Motor neuron (in vitro differentiated cells): Measurements from ENCODE around the gene ALKBH5. TPM values are rescaled to one million over a fixed set of nuclear protein-coding genes. Genes with fewer than 3 reads are reported as not detected.

Experiments
- ATAC-seq, 8 experiments: fragments of 200-7000 bp; cut with Tn5 transposase; replicated peaks in 6 of 8; 2 replicates each; pipeline ENCODE4 v1.8.0; 2021; ENCODE audit warnings: mild to moderate bottlenecking in 8 of 8, moderate library complexity in 8 of 8
- H3K27ac ChIP-seq, 2 donors: fragments of 250-450 bp; sonication (Bioruptor Pico); 2 replicates each; pipeline ENCODE4 v1.9.0; 2021; ENCODE audit warnings: antibody characterized with exemption in 2 of 2, mild to moderate bottlenecking in 2 of 2, moderate library complexity in 1 of 2
- H3K4me1 ChIP-seq, 2 donors: fragments of 250-450 bp; sonication (Bioruptor Pico); replicated peaks in 1 of 2; 2 replicates each; pipeline ENCODE4 v1.6.1; 2021; ENCODE audit warnings: antibody characterized with exemption in 2 of 2, mild to moderate bottlenecking in 2 of 2, moderate library complexity in 1 of 2
- H3K4me3 ChIP-seq, 5 donors: fragments of 250-450 bp; sonication (Bioruptor Pico); 2 replicates each; pipeline ENCODE4 v1.9.0; 2021; ENCODE audit warnings: antibody characterized with exemption in 5 of 5, mild to moderate bottlenecking in 5 of 5, moderate library complexity in 4 of 5
- WGBS, 10 experiments: fragments of 450-650 bp; shearing (Covaris generic); methylation state at CpG; one replicate each; pipeline ENCODE4 v1.0.0; 2022; 5-methylcytosine and 5-hydroxymethylcytosine counted together
- in situ Hi-C, 9 experiments: fragments of 400-800 bp; cut with MboI; loops; one replicate each; pipeline ENCODE4 v1.15.0; 2021; ENCODE audit warnings: low sequenced_read_pairs in 9 of 9, low pct_unique_long_range_greater_than_20kb in 2 of 9; ENCODE audit not compliant: unreplicated experiment in 9 of 9
- total RNA-seq, 8 experiments: library from RNA; unstranded; fragments of 300-600 nt; gene quantifications; 2 replicates each; pipeline versions ENCODE4 v1.2.3 to v1.2.4, GENCODE V29; 2022

Gene ALKBH5
- total RNA-seq, 8 experiments from 2014 or later = 60.4 to 140 (median 79.8) TPM

DNA sequence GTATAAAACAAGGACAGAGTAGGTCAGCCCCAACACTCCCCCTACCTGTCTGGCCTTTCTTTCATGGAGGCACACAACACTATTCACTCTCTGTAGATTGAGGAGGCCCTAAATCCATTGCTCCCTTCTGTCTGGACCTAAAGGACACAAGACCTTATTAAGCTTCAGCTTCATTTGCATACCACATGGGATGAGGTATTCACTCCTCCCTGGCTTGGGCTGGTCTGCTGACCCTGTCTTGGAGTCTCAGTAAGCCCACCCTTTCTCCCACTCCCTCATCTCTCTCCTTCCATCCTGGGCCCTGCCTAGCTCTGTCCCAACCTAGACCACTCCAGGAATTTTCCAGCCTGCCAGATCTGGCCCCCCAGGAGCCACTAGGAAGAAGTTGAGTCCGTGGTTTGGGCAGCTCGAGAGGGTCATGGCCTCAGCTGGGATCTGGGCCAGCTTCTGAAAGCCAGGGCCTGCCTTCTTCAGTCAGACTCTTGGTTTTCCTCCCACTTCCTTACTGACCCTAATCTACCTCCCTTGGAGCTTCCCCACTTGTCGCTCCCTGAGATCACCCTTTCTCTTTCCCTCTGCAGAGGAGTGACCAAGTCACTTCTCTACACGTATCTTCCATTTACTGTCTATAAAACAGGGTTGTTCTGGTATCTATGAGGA lies 35.3 kb downstream of the ALKBH5 start:
- H3K4me3 ChIP-seq = no peak overlapping the region
- no peak overlapping the region for H3K27ac ChIP-seq
- H3K4me1 ChIP-seq = peaks cover 3 to 4% of the 10 kb centered on the region in 2 donors
- ATAC-seq = peak in 3 of 8 experiments; percentile 4 to 69 (median 53)
- WGBS, 10 experiments = 0 to 100% (median 80%) methylated on average over 1 to 3 of the region's 4 CpGs; no CpG with 5 or more reads in 1 of the 10 experiments
- in situ Hi-C loops = no loop called here

GRCh38 chr17:18224053-18224386 lies 40.4 kb downstream of the ALKBH5 start:
- peak overlapping the region in 1 of 2 donors; percentile 77 for H3K27ac ChIP-seq
- H3K4me3 ChIP-seq = no peak overlapping the region

GRCh38 chr17:18224387-18225120 lies 40.9 kb downstream of the ALKBH5 start:
- Histone ChIP-seq H3K4me1 (peaks cover 20 to 36% of the 10 kb centered on the region in 2 donors), H3K27ac (peak overlapping the region; percentile 7 to 77), H3K4me3 (peak overlapping the region; percentile 38 to 100 (median 76))
- WGBS, 10 experiments = 0 to 42% (median 24%) methylated on average over 2 to 6 of the region's 23 CpGs; no CpG with 5 or more reads in 3 of the 10 experiments
- peak in 6 of 8 experiments; percentile 1 to 26 (median 12) for ATAC-seq
- in situ Hi-C loops = no loop called here

More at GRCh38 chr17:18224053-18224386, 40.4 kb downstream of the ALKBH5 start:
- H3K4me1 ChIP-seq = peaks cover 20 to 31% of the 10 kb centered on the region in 2 donors
- in situ Hi-C loops = no loop called here
- WGBS, 10 experiments = 74 to 100% (median 80%) methylated on average over 1 to 4 of the region's 4 CpGs; no CpG with 5 or more reads in 6 of the 10 experiments
- ATAC-seq = no peak

GRCh38 chr17:18225121-18225641 lies 41.6 kb downstream of the ALKBH5 start, which contains the start of gene LLGL1:
Gene LLGL1, plus strand, starts transcription at chr17:18225635. Its CDS starts 48 bp downstream, at chr17:18225683.
- WGBS, 10 experiments = 0 to 3% (median 0%) methylated on average over 1 to 6 of the region's 60 CpGs; no CpG with 5 or more reads in 6 of the 10 experiments
- peak within 1 kb of the TSS; percentile 28 to 85 for H3K27ac ChIP-seq
- in situ Hi-C loops = no loop called here
- H3K4me3 ChIP-seq = peak within 1 kb of the TSS; percentile 51 to 100 (median 76)
- peaks cover 24 to 43% of the 10 kb centered on the region in 2 donors for H3K4me1 ChIP-seq
- ATAC-seq = peak; percentile 80 to 96 (median 92)

DNA sequence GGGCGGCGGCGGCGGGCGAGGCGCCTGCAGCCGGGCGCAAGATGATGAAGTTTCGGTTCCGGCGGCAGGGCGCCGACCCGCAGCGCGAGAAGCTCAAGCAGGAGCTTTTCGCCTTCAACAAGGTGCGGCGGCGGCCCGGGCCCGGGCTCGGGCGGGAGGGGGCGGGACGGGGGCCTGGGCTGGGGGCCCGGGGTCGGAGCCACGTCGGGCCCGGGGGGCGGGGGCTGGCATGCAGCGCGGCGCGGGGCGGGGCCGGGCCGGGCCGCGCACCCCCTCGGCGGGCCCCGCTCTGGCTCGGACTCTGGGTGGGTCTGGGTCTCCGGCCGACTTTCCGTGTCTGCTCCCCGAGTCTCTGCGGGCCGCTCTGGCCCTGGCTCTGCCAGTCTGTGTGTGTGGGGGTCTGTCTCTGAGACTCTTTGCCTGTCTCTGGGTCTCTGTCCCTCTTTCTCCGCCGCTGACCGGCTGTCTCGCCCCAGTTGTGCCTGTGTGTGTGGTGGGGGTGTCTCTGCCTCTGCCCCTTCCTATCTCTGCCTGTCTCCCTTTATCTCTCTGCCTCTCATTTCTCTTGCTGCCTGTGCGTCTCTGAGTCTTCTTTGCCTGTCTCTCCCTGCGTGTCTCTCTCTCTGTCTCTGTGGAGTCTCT lies 42.1 kb downstream of the ALKBH5 start:
- Histone ChIP-seq H3K4me3 (peak overlapping the region; percentile 51 to 100 (median 76)), H3K4me1 (peaks cover 30 to 49% of the 10 kb centered on the region in 2 donors), H3K27ac (peak overlapping the region; percentile 28 to 85)
- in situ Hi-C loops = no loop called here
- peak; percentile 7 to 64 (median 52) for ATAC-seq
- WGBS, 10 experiments = 0 to 3% (median 2%) methylated on average over 2 to 6 of the region's 57 CpGs; no CpG with 5 or more reads in 6 of the 10 experiments

GRCh38 chr17:18226284-18226945 lies 42.8 kb downstream of the ALKBH5 start:
- peak overlapping the region; percentile 28 to 85 for H3K27ac ChIP-seq
- ATAC-seq = peak in 3 of 8 experiments; percentile 1 to 8 (median 3)
- 0 to 100% (median 12%) methylated on average over 1 to 10 of the region's 16 CpGs; no CpG with 5 or more reads in 4 of the 10 experiments for WGBS, 10 experiments
- in situ Hi-C loops = no loop called here
- H3K4me1 ChIP-seq = peaks cover 34 to 55% of the 10 kb centered on the region in 2 donors
- H3K4me3 ChIP-seq = peak overlapping the region; percentile 51 to 100 (median 76)

- ATAC-seq = no peak
- H3K4me3 ChIP-seq = no peak overlapping the region
- in situ Hi-C loops = no loop called here
- WGBS, 10 experiments = 80 to 100% (median 95%) methylated on average over 1 to 4 of the region's 5 CpGs; no CpG with 5 or more reads in 3 of the 10 experiments
- peaks cover 39 to 65% of the 10 kb centered on the region in 2 donors for H3K4me1 ChIP-seq
- no peak overlapping the region for H3K27ac ChIP-seq
These were observed 44.0 kb downstream of the ALKBH5 start for GRCh38 chr17:18227635-18228034.

GRCh38 chr17:18228176-18228682 lies 44.6 kb downstream of the ALKBH5 start:
- no peak overlapping the region for H3K4me3 ChIP-seq

DNA sequence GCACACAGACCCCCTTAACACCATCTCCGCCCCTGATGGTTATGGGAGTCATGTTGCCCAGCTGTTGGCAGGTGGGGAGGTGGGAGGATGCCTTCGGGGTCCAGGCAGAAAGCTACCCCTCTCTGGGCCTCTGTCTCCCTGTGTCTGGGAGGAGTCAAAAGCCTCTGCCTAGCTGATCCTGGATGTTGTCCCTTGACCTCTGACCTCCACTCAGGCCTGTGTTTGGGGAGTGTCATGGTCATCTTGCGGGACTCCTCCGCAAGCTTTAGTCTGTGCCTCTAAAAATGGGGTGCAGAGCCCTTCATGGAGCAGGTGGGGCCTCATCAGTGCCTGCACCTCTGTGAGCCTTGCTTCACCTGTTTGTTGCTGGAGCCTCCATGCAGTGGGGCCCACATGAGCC lies 45.6 kb downstream of the ALKBH5 start:
- Histone ChIP-seq H3K27ac (no peak overlapping the region), H3K4me1 (peaks cover 38 to 62% of the 10 kb centered on the region in 2 donors), H3K4me3 (no peak overlapping the region)
- no peak for ATAC-seq
- WGBS, 10 experiments = 20% methylated on average over 1 of the region's 4 CpGs; no CpG with 5 or more reads in 9 of the 10 experiments
- in situ Hi-C loops = no loop called here

More at GRCh38 chr17:18228176-18228682, 44.6 kb downstream of the ALKBH5 start:
- ATAC-seq = no peak
- H3K27ac ChIP-seq = no peak overlapping the region
- 72 to 94% (median 81%) methylated on average over 3 to 5 of the region's 10 CpGs; no CpG with 5 or more reads in 6 of the 10 experiments for WGBS, 10 experiments
- H3K4me1 ChIP-seq = peaks cover 39 to 65% of the 10 kb centered on the region in 2 donors
- in situ Hi-C loops = no loop called here

GRCh38 chr17:18229771-18230170 lies 46.1 kb downstream of the ALKBH5 start:
- Histone ChIP-seq H3K4me1 (peaks cover 32 to 57% of the 10 kb centered on the region in 2 donors), H3K27ac (no peak overlapping the region), H3K4me3 (no peak overlapping the region)
- in situ Hi-C loops = no loop called here
- WGBS, 10 experiments = 100% methylated on average over 1 to 3 of the region's 7 CpGs; no CpG with 5 or more reads in 8 of the 10 experiments
- ATAC-seq = no peak

DNA sequence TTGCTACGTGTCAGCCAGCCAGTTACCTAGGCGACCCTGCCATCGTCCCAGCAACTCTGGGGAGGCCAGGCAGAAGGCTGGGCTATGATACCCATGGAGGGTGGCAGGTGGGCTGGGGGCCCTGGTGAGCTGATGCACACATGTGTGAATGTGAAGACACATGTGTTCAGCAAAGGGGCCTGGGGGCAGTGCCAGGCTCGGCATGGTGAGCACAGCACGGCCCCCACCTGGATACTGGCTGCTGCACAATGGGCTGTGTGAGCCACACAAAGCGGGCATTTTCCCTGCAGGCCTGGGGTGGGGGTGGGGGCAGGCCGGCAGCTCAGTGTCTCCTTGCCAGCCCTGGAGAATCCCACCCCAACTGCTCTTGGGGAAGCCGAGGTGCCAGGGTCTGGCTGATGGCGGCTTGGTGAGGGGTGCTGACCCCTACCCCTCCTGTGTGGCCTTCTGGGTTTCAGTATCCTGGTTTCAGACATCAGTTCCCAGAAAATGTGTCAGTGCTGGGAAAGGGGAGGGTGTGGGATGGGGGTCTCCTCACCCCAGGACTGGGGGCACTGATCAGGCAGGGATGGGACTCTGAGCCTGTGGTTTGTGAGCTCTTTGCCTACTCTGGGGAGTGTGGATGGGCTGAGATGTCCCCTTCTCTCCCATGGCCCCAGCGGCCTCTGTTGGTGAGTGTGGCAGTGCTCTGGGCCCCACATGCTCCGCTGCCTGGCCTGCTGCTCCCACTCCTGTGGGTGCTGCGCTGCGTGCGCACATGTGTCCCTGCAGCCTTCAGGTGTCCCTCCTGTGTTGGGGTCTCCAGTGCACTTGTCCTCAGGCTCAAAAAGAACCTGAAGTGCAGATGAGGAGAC lies 46.9 kb downstream of the ALKBH5 start:
- H3K4me3 ChIP-seq = no peak overlapping the region
- 17 to 100% (median 65%) methylated on average over 1 to 4 of the region's 14 CpGs; no CpG with 5 or more reads in 5 of the 10 experiments for WGBS, 10 experiments
- H3K27ac ChIP-seq = peak overlapping the region in 1 of 2 donors; percentile 9
- in situ Hi-C loops = no loop called here
- peaks cover 29 to 54% of the 10 kb centered on the region in 2 donors for H3K4me1 ChIP-seq
- peak in 4 of 8 experiments; percentile 11 to 34 (median 16) for ATAC-seq
